Heart right ventricle (tissue), 16 donors: ENCODE results near the gene NNMT. TPM values are rescaled to one million over a fixed set of nuclear protein-coding genes. Genes with fewer than 3 reads are reported as not detected.
A peak's percentile ranks its signal among the peaks of the same experiment; 100 is the strongest.

Experiments
- ATAC-seq, 8 donors: fragments of 200-7000 bp; cut with Tn5 transposase; one replicate each; pipeline ENCODE4 v1.9.1; 2020; ENCODE audit warnings: mild to moderate bottlenecking in 8 of 8, moderate library complexity in 8 of 8, moderate number of reproducible peaks in 1 of 8
- DNase-seq, 2 donors: peaks; one replicate each; pipeline ENCODE4 v3.0.0-alpha.2; 2020
- H3K27ac ChIP-seq, 10 donors: fragments of 200-600 bp; sonication (generic) in 2 of 10; one replicate each; pipeline versions ENCODE4 v1.5.0 to v1.8.0; 2020 to 2022; ENCODE audit warnings: mild to moderate bottlenecking in 3 of 10
- H3K27me3 ChIP-seq, 7 donors: fragments of 200-600 bp; one replicate each; pipeline ENCODE4 v1.8.0; 2021 to 2022; ENCODE audit warnings: mild to moderate bottlenecking in 2 of 7
- H3K36me3 ChIP-seq, 9 donors: fragments of 200-600 bp; sonication (generic) in 1 of 9; one replicate each; pipeline versions ENCODE4 v1.5.0 to v1.8.0; 2020 to 2022; ENCODE audit warnings: mild to moderate bottlenecking in 2 of 9
- H3K4me1 ChIP-seq, 9 donors: fragments of 200-600 bp; sonication (generic) in 1 of 9; one replicate each; pipeline versions ENCODE4 v1.5.0 to v1.8.0; 2020 to 2022; ENCODE audit warnings: mild to moderate bottlenecking in 4 of 9
- H3K4me3 ChIP-seq, 10 donors: fragments of 200-600 bp; sonication (generic) in 2 of 10; one replicate each; pipeline versions ENCODE4 v1.5.0 to v1.8.0; 2020 to 2022; ENCODE audit warnings: mild to moderate bottlenecking in 7 of 10, moderate library complexity in 2 of 10
- H3K9me3 ChIP-seq, 11 donors: fragments of 200-600 bp in 10 of 11; sonication (generic) in 2 of 11; one replicate each; pipeline versions ENCODE4 v1.5.0 to v1.8.0; 2013 to 2022; ENCODE audit warnings: mild to moderate bottlenecking in 2 of 11, control low read depth in 1 of 11, moderate library complexity in 1 of 11
- CTCF ChIP-seq, 9 donors: fragments of 200-600 bp; sonication (generic) in 2 of 9; IDR thresholded peaks; one replicate each; pipeline versions ENCODE4 v1.5.0 to v1.8.0; 2021 to 2022; ENCODE audit warnings: antibody characterized with exemption in 9 of 9, mild to moderate bottlenecking in 5 of 9, moderate library complexity in 1 of 9
- WGBS, 2 donors: extraction: QIAGEN DNeasy Blood & Tissue Kit; methylation state at CpG; one replicate each; pipeline ENCODE4 v1.1.7; 2013; ENCODE audit warnings: inconsistent platforms in 1 of 2; 5-methylcytosine and 5-hydroxymethylcytosine counted together
- intact Hi-C, 10 donors: fragments of 100-400 bp; cut with DNase I; formaldehyde crosslinking; loops; one replicate each; pipeline versions ENCODE4 v1.11.1 to v1.14.2; 2022
- polyA plus RNA-seq, 2 donors: library from polyadenylated mRNA; stranded (reverse); fragments of 200-250 nt; gene quantifications; one replicate each; pipeline ENCODE4 v1.2.3, GENCODE V29; 2013
- total RNA-seq, 10 donors: library from RNA; stranded (reverse); fragmentation: NEBNext Ultra II Directional in 3 of 10; extraction: Animal tissue kit (Norgen Biotek cat#: 25700) in 3 of 10; gene quantifications; one replicate each; pipeline versions ENCODE4 v1.2.1 to v1.2.4, GENCODE V29; 2021 to 2023
- donor health status: Arrhythmogenic right ventricular cardiomyopathy.
- donor health status: ischemic (EF 13 %, LVEDD 7.1; RV severe dilation, severe dysfunction).
- donor health status: healthy with polysubstance abuse.
- donor health status: DM: no; HTN: yes; CAD: no.
- donor health status: DM: no; HTN: no; CAD: no.
- donor health status: ischemic (EF 25% LVEDD 6.9; RV normal size, moderate dysfunction).
- donor health status: ischemic (EF 25% LVEDD 5.7; RV mildly dilated, moderate dysfunction).
- donor health status: healthy.
- donor health status: DM: yes; HTN: yes; CAD: no.
- donor health status: Ischemic cardiomyopathy.
- donor health status: ischemic (EF 35%, LVEDD 5.7; RV mildly dilated, moderate dysfunction).
- donor health status: nonischemic (EF 11% LVEDD 7.7; RV severe dilation, severe dysfunction).
- donor health status: DM: yes; HTN: yes; CAD: no.
- donor health status: PGD.
- donor health status: ischemic (EF 29% LVEDD 5.4; RV normal size, mild dysfunction).
- donor health status: nonischemic (EF 23%, LVEDD 6.1; RV moderate dilation, normal function).

The NNMT gene
- total and polyA plus RNA-seq, 12 donors = 6.9 to 114 (median 26.1) TPM

GRCh38 chr11:114311946-114312345 is 15.7 kb downstream of the NNMT start:
- ATAC-seq (no peak), DNase-seq (no peak)
- Histone ChIP-seq H3K36me3 (peaks cover 0 to 72% (median 9%) of the 10 kb centered on the region in 9 donors), H3K27ac (no peak overlapping the region), H3K4me3 (no peak overlapping the region), H3K4me1 (peaks cover 0 to 61% (median 32%) of the 10 kb centered on the region in 9 donors), H3K9me3 (no peaks in the 10 kb centered on the region), H3K27me3 (no peaks in the 10 kb centered on the region)
- WGBS, 2 donors = 97 to 99% methylated on average over 8 to 10 of the region's 10 CpGs
- TF ChIP-seq CTCF (IDR thresholded peaks at IDR 0.05) = no peak
- intact Hi-C loops = no loop called here

GRCh38 chr11:114314096-114314495 is 17.9 kb downstream of the NNMT start:
- no peak for TF ChIP-seq CTCF (IDR thresholded peaks at IDR 0.05)
- ATAC-seq (no peak), DNase-seq (no peak)
- H3K27ac ChIP-seq = no peak overlapping the region
- no peak overlapping the region for H3K4me3 ChIP-seq
- WGBS, 2 donors = 92 to 98% methylated on average over 1 of the region's 1 CpG
- no peaks in the 10 kb centered on the region for H3K9me3 ChIP-seq
- intact Hi-C loops = no loop called here
- H3K36me3 ChIP-seq = peaks cover 0 to 63% (median 9%) of the 10 kb centered on the region in 9 donors
- H3K27me3 ChIP-seq = no peaks in the 10 kb centered on the region
- peaks cover 0 to 53% (median 22%) of the 10 kb centered on the region in 9 donors for H3K4me1 ChIP-seq

GRCh38 chr11:114315749-114316368 is 19.7 kb downstream of the NNMT start:
- WGBS, 2 donors = 44 to 45% methylated on average over 13 of the region's 13 CpGs
- no peak for TF ChIP-seq CTCF (IDR thresholded peaks at IDR 0.05)
- H3K36me3 ChIP-seq = peaks cover 0 to 51% (median 9%) of the 10 kb centered on the region in 9 donors
- peak in 4 of 8 donors; percentile 20 to 42 (median 32) for ATAC-seq
- no peak overlapping the region for H3K4me3 ChIP-seq
- intact Hi-C loops = loop anchor here in 1 of 10 donors (5.0 kb wide), 1 partner anchor 34 kb away; no protein-coding TSS in a partner anchor
- no peak for DNase-seq
- peaks cover 0 to 3% (median 0%) of the 10 kb centered on the region in 7 donors for H3K27me3 ChIP-seq
- H3K4me1 ChIP-seq = peaks cover 0 to 55% (median 31%) of the 10 kb centered on the region in 9 donors
- H3K27ac ChIP-seq = peak overlapping the region in 7 of 10 donors; percentile 25 to 58 (median 53)
- no peaks in the 10 kb centered on the region for H3K9me3 ChIP-seq

- H3K9me3 ChIP-seq = no peaks in the 10 kb centered on the region
- WGBS, 2 donors = 82 to 88% methylated on average over 5 of the region's 5 CpGs
- H3K4me1 ChIP-seq = peaks cover 0 to 64% (median 31%) of the 10 kb centered on the region in 9 donors
- ATAC-seq = peak in 4 of 8 donors; percentile 13 to 57 (median 32)
- peak in 1 of 2 donors; percentile 31 for DNase-seq
- intact Hi-C loops = loop anchor here in 1 of 10 donors (5.0 kb wide), 1 partner anchor 35 kb away; no protein-coding TSS in a partner anchor
- peaks cover 0 to 38% (median 5%) of the 10 kb centered on the region in 9 donors for H3K36me3 ChIP-seq
- H3K4me3 ChIP-seq = no peak overlapping the region
- TF ChIP-seq CTCF (IDR thresholded peaks at IDR 0.05) = no peak
- H3K27me3 ChIP-seq = peaks cover 0 to 3% (median 0%) of the 10 kb centered on the region in 7 donors
- H3K27ac ChIP-seq = peak overlapping the region in 7 of 10 donors; percentile 25 to 75 (median 56)
Observed at GRCh38 chr11:114316980-114317786, 21.0 kb downstream of the NNMT start.
